DMS153 treated with DMSO at 0.1 percent for 48 hours (cell line): ENCODE measurements around the gene TBXA2R.

Experiments used
- DNase-seq: peaks from one replicate; lab custom pipeline; 2025; ENCODE audit not compliant: unreplicated experiment; lab: John Stamatoyannopoulos, UW

The TBXA2R gene

GRCh38 chr19:3607303-3608078 lies 816 bp upstream of the TBXA2R start:
- DNase-seq, result no peak

DNA sequence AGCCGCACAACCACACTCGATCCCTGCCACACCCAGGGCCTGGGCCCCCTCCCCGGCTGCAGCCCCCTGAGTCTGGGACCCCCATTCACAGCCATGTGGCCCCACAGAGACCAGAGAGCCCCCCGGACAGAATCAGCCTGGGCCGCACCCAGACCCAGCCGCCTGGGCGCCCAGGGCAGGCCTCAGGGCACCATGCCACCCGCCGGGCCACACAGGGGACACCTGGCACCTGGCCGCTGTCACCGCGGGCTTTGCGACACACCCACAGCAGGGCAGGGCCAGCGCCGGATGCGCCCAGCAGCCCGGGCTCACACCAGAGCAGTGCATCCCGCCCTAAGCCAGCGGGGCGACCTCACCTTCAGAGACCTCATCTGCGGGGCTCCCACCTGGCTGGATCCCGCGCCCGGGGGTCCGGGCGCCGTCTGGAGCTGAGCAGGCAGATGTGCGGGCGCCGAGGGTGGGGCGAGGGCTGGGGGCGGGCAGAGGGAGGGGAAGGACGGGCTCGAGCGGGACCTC lies 443 bp downstream of the TBXA2R start:
- DNase-seq, result peak; percentile 50

- no peak for DNase-seq
Measured at GRCh38 chr19:3605770-3606169, 905 bp downstream of the TBXA2R start.

GRCh38 chr19:3605361-3605760 lies 1.3 kb downstream of the TBXA2R start:
- no peak for DNase-seq

GRCh38 chr19:3604987-3605343 lies 1.7 kb downstream of the TBXA2R start:
- DNase-seq, result no peak

- DNase-seq, result no peak
Measured at GRCh38 chr19:3604227-3604986, 2.3 kb downstream of the TBXA2R start.

- DNase-seq, result no peak
Measured at GRCh38 chr19:3603121-3603811, 3.4 kb downstream of the TBXA2R start.

- DNase-seq, result no peak
Measured at GRCh38 chr19:3601021-3601420, 5.7 kb downstream of the TBXA2R start.

DNA sequence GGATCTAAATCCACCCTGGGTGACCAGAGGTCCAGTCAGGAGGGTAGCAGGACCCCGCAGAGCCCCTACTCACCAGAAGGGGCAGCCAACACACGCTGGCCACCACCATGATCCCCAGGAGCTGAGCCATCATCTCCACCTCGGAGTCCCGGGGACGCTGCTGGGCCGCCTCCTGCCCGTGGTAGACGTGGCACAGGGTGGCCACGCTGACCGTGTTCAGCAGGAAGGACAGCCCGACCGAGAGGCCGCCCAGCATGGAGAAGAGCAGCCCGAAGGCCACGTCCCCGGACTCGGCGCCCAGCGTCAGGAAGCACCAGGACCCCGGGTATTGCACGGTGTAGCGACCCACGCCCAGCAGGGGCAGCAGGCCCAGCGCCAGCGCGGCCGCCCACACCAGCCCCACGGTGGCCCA lies 6.9 kb downstream of the TBXA2R start:
- DNase-seq, result no peak

DNA sequence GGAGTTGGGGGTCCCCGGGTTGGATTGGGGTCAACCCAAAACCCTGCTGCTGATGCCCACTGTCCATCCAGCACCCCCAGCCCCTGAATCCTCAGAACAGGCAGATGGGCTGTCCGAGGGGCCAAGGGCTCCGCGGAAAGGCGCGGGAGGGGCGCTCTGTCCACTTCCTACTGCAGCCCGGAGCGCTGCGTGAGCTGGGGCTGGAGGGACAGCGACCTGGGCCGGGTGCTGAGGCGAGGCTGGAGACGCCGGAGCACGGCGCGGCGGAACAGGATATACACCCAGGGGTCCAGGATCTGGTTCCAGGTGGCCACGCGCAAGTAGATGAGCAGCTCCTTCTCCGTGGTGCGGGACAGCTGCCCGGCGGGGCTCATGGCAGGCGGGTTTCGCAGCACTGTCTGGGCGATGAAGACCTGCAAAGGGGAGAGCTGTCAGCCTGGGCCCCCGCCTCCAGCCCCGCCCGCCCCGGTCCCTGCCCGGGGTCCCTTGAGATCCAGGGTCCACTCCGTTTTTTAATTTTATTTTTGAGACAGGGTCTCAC lies 11.1 kb downstream of the TBXA2R start:
- no peak for DNase-seq

- DNase-seq, result no peak
Measured at GRCh38 chr19:3593156-3593555, 13.5 kb downstream of the TBXA2R start.

GRCh38 chr19:3591876-3592613 lies 14.6 kb downstream of the TBXA2R start:
- DNase-seq, result no peak

DNA sequence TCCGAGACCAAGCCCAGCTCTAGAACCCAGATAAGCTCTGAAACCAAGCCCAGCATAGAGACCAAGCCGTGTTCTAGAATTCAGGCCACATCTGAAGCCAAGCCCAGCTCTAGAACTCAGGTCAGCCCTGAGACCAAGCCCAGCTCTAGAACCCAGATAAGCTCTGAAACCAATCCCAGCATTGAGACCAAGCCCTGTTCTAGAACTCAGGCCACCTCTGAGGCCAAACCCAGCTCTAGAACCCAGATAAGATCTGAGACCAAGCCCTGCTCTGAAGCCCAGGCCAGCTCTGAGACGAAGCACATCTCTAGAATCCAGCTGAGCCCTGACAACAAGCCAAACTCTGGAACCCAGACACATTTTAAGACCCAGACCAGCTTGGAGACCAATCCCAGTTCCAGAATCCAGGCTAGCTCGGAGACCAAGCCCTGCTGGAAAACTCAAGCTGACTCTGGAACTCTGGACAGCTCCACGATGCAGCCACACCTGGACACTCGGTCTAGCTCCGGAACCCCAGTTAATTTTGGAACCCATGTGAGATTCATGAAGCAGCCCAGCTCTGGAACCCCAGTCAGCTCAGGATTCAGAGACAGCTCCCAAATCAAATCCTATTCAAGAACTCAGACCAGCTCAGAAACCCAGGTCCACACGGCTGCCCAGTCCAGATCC lies 15.6 kb downstream of the TBXA2R start:
- no peak for DNase-seq

DNA sequence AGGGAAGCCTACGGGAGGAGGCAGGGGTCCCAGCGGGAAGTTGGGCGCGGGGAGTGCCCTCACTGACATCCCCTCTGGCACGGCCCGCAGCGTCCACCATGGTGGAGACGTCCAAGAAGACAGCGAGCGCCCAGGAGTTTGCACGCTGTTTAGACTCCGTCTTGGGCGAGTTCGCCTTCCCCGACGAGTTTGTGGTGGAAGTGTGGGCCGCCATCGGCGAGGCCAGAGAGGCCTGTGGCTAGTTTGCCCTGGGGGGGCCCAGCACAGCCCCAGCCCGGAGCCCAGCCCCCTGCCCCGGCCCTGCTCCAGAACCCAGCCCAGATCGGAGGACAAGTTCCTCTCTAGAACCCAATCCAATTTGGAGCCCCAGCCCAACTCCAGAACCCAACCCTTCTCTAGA lies 16.7 kb downstream of the TBXA2R start:
- no peak for DNase-seq

- DNase-seq, result no peak
Measured at GRCh38 chr19:3589439-3589838, 17.2 kb downstream of the TBXA2R start.

GRCh38 chr19:3586707-3587346 lies 19.8 kb downstream of the TBXA2R start:
- no peak for DNase-seq

- no peak for DNase-seq
Measured at GRCh38 chr19:3586127-3586626, 20.5 kb downstream of the TBXA2R start.

- DNase-seq, result no peak
Measured at GRCh38 chr19:3585301-3586126, 21.2 kb downstream of the TBXA2R start, which contains the start of gene GIPC3. Gene GIPC3, plus strand, starts transcription at chr19:3585478. Its CDS starts 120 bp downstream, at chr19:3585598.
